Left ventricle myocardium inferior (tissue), 1 donor: Measurements from ENCODE around the gene FPGT. TPM values are rescaled to one million over a fixed set of nuclear protein-coding genes. Genes with fewer than 3 reads are reported as not detected.
A peak's percentile ranks its signal among the peaks of the same experiment; 100 is the strongest.
"Not testable (repeated sequence)": the region's sequence is repeated elsewhere in the genome, so short reads cannot be mapped to it uniquely, and the experiment has no call there.

ENCODE experiments used
- DNase-seq: peaks from one replicate; pipeline ENCODE4 v3.0.0-alpha.2; 2020
- H3K27ac ChIP-seq: fragments of 200-600 bp; replicated peaks from 2 replicates; pipeline ENCODE4 v1.8.0; 2021
- H3K27me3 ChIP-seq: fragments of 200-600 bp; 2 replicates; pipeline ENCODE4 v1.8.0; 2021; ENCODE audit warnings: low read depth
- H3K36me3 ChIP-seq: fragments of 200-600 bp; 2 replicates; pipeline ENCODE4 v1.8.0; 2021
- H3K4me1 ChIP-seq: fragments of 200-600 bp; 2 replicates; pipeline ENCODE4 v1.8.0; 2021
- H3K4me3 ChIP-seq: fragments of 200-600 bp; 2 replicates; pipeline ENCODE4 v1.8.0; 2021; ENCODE audit warnings: mild to moderate bottlenecking, moderate library complexity
- H3K9me3 ChIP-seq: fragments of 200-600 bp; replicated peaks from 2 replicates; pipeline ENCODE4 v1.8.0; 2021
- intact Hi-C: fragments of 100-400 bp; cut with micrococcal nuclease; formaldehyde crosslinking; loops from one replicate; pipeline ENCODE4 v1.11.0; 2022
- total RNA-seq: library from RNA; stranded (reverse); fragmentation: NEBNext Ultra II Directional; extraction: Animal tissue kit (Norgen Biotek cat#: 25700); gene quantifications from one replicate; pipeline ENCODE4 v1.2.1, GENCODE V29; 2021
- TF ChIP-seq, protein P1 (sequence below): fragments of 200-600 bp; IDR thresholded peaks from 2 replicates; pipeline ENCODE4 v1.8.0; 2021; ENCODE audit warnings: antibody characterized with exemption, mild to moderate bottlenecking, borderline replicate concordance
- donor health status: DM: no; HTN: yes; CAD: no; lungs with severe emphysema.

Gene FPGT
- total RNA-seq, 1 donor from 2014 or later, result 10.3 TPM

DNA sequence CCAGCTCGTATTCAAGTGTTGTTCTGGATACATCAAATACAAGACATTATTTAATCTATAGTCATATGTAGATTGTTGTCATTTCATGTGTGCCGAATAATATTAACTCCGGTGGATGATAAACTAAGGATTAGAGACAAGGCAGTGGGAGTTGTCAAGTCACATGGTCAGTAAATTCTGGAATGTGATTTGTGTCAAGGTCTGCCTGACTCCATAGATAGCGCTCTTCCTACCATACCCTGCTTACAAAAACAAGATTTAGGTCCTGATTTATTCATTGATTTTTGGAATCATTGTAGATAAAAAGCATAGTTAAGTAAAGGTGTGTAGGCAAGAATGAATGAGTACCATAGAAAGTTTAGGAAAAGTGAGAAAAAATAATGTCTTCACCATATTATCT lies 39.7 kb downstream of the FPGT start:
- Histone ChIP-seq H3K4me3 (peak overlapping the region; percentile 63), H3K9me3 (peaks cover 7% of the 10 kb centered on the region), H3K27ac (peak overlapping the region; percentile 79), H3K36me3 (peaks cover 19% of the 10 kb centered on the region), H3K4me1 (peaks cover 11% of the 10 kb centered on the region), H3K27me3 (no peaks in the 10 kb centered on the region)
- intact Hi-C loops, result no loop called here
- no peak for DNase-seq
- TF ChIP-seq, protein P1, sequence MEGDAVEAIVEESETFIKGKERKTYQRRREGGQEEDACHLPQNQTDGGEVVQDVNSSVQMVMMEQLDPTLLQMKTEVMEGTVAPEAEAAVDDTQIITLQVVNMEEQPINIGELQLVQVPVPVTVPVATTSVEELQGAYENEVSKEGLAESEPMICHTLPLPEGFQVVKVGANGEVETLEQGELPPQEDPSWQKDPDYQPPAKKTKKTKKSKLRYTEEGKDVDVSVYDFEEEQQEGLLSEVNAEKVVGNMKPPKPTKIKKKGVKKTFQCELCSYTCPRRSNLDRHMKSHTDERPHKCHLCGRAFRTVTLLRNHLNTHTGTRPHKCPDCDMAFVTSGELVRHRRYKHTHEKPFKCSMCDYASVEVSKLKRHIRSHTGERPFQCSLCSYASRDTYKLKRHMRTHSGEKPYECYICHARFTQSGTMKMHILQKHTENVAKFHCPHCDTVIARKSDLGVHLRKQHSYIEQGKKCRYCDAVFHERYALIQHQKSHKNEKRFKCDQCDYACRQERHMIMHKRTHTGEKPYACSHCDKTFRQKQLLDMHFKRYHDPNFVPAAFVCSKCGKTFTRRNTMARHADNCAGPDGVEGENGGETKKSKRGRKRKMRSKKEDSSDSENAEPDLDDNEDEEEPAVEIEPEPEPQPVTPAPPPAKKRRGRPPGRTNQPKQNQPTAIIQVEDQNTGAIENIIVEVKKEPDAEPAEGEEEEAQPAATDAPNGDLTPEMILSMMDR, result no peak

DNA sequence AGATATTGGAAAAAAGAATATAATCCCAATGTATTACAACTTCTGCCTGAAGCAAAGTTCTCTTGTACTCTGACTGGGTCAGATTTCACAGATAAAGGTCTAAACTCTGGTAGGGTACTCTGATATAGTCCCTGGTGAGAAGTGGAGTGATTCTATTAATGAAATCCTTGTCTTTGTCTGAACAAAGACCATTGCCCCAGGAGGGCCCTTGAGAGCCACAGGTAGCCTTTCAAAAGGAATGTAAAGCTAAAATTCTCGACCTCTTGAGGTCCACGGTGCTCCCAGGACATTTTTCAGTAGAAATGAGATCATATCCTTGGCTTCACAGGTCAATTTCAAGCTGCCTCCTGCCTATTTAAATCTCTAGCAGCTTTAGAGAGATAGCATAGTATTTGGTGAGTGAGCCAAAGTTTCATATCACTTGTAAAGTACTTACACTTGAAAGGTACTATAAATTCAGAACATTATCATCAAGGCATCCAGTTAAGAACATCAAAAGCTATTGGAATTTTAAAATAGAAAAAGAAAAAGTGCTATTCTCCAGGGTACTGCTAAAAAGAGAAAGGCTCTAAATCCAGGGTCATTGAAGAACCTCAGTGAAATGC lies 47.2 kb downstream of the FPGT start:
- Histone ChIP-seq H3K4me1 (peaks cover 43% of the 10 kb centered on the region), H3K9me3 (peaks cover 24% of the 10 kb centered on the region), H3K36me3 (peaks cover 29% of the 10 kb centered on the region), H3K27ac (peak overlapping the region; percentile 78), H3K27me3 (no peaks in the 10 kb centered on the region), H3K4me3 (peak overlapping the region; percentile 22)
- TF ChIP-seq, protein P1, result no peak
- intact Hi-C loops, result no loop called here
- DNase-seq, result no peak

DNA sequence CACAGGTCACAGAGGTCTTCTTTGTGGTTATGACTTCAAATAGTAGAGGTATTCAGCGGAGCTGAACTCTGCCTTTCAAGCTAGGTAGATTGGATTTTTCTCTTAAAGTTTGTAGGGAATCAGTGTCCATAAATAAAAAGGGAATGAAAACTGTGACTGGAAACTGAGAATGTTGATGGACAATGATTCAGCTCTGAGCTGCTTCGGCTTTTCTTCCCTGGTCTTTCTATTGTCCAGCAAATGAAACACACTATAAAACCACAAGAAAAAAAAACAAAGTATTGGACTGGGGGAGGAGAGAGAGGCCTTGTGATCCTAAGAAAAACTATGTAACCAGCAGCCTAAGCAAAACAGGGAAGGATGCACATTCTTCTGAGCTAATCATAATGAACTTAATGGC lies 48.3 kb downstream of the FPGT start:
- Histone ChIP-seq H3K9me3 (peaks cover 17% of the 10 kb centered on the region), H3K27me3 (no peaks in the 10 kb centered on the region), H3K4me1 (peaks cover 43% of the 10 kb centered on the region), H3K27ac (peak overlapping the region; percentile 78), H3K4me3 (no peak overlapping the region), H3K36me3 (peaks cover 33% of the 10 kb centered on the region)
- intact Hi-C loops, result no loop called here
- DNase-seq, result no peak
- TF ChIP-seq, protein P1, result no peak

DNA sequence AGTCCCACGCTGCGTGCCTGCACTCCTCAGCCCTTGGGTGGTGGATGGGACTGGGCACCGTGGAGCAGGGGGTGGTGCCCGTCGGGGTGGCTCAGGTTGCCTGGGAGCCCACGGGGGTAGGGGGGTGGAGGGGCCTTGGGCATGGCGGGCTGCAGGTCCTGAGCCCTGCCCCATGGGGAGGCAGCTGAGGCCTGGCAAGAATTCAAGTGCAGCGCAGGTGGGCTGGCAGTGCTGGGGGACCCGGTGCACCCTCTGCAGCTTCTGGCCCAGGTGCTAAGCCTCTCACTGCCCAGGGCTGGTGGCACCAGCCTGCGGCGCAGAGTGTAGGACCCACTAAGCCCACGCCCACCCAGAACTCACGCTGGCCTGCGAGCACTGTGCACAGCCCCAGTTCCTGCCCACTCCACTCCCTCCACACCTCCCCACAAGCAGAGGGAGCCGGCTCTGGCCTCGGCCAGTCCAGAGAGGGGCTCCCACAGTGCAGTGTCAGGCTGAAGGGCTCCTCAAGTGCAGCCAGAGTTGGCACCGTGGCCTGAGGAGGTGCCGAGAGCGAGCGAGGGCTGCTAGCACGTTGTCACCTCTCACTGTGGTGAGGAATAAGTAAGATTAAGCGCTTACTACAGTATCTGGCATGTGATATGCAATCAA lies 50.0 kb downstream of the FPGT start:
- Histone ChIP-seq H3K4me1 (peaks cover 40% of the 10 kb centered on the region), H3K9me3 (peaks cover 17% of the 10 kb centered on the region), H3K36me3 (peaks cover 47% of the 10 kb centered on the region), H3K4me3 (no peak overlapping the region), H3K27ac (peak overlapping the region; percentile 52), H3K27me3 (no peaks in the 10 kb centered on the region)
- intact Hi-C loops, result no loop called here
- no peak for DNase-seq
- TF ChIP-seq, protein P1, result no peak

DNA sequence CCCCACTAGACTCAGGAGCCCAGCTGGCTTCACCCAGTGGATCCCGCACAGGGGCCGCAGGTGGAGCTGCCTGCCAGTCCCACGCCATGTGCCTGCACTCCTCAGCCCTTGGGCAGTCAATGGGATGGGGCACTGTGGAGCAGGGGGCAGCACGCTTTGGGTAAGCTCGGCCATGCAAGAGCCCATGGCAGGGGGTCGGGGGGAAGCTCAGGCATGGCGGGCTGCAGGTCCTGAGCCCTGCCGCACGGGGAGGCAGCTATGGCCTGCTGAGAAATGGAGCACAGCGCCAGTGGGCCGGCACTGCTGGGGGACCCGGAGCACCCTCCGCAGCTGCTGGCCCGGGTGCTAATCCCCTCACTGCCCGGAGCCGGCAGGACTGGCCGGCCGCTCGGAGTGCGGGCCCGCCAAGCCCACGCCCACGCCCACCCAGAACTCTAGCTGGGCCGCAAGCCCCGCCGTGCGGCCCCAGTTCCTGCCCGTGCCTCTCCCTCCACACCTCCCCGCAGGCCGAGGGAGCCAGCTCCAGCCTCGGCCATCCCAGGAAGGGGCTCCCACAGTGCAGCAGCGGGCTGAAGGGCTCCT lies 55.3 kb downstream of the FPGT start:
- H3K27ac ChIP-seq, H3K4me1 ChIP-seq, H3K27me3 ChIP-seq, H3K4me3 ChIP-seq, intact Hi-C loops, H3K9me3 ChIP-seq: not testable (repeated sequence)
- peaks cover 61% of the 10 kb centered on the region for H3K36me3 ChIP-seq
- DNase-seq, result peak; percentile 12

Other genes with a start within 250 kb of the FPGT start
- gene LRRIQ3, start 66 bp upstream of the FPGT start, total RNA-seq, result 0.44 TPM
- 89.7 TPM for gene TNNI3K, start 37.1 kb downstream of the FPGT start, total RNA-seq